ENCODE measurements around the gene HOXC9.

DNA sequence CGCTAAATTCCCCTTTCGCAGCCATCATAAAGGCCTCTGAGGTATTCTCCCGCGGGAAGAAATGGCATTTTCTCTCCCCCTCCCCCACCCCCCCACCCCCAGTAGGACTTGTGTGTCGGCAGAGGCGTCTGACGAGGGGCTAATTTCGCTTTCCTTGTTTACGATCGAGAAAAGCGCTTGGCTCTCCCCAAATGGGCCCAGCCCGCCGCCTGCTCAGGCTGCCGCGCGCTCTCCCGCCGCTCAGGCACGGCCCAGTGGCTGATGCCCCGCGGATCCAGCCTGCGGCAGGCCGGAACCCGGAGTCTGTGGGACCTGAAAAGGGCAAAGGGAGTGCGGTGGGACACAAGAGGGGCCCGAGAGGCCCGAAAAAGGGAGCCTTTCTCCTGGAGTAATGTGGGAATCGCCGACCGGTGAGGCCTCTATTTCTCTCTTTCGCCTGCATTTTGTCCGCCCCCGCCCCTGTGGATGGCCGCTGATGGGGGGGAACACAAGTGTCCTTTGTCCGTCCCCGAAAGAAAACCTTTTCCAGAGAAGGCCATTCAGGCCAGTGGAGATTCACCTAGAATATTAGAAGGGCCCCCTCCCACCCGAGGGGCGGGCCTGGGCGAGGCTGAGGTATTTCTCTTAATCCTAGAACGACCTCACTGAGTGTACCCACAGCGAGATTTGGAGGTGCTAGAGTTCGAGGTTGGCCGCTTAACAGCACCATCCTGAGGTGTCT lies 19.3 kb downstream of the HOXC9 start:
- TF ChIP-seq MAFK (IDR thresholded peaks at IDR 0.05; ENCODE audit: low read depth, low read length): no peak
- TF ChIP-seq, protein P1, sequence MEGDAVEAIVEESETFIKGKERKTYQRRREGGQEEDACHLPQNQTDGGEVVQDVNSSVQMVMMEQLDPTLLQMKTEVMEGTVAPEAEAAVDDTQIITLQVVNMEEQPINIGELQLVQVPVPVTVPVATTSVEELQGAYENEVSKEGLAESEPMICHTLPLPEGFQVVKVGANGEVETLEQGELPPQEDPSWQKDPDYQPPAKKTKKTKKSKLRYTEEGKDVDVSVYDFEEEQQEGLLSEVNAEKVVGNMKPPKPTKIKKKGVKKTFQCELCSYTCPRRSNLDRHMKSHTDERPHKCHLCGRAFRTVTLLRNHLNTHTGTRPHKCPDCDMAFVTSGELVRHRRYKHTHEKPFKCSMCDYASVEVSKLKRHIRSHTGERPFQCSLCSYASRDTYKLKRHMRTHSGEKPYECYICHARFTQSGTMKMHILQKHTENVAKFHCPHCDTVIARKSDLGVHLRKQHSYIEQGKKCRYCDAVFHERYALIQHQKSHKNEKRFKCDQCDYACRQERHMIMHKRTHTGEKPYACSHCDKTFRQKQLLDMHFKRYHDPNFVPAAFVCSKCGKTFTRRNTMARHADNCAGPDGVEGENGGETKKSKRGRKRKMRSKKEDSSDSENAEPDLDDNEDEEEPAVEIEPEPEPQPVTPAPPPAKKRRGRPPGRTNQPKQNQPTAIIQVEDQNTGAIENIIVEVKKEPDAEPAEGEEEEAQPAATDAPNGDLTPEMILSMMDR (conservative IDR thresholded peaks at IDR 0.05; ENCODE audit: low read depth, low read length): no peak
- TF ChIP-seq POLR2A (IDR thresholded peaks at IDR 0.05; ENCODE audit: low read depth, low read length): no peak
- TF ChIP-seq RCOR1 (IDR thresholded peaks at IDR 0.05; ENCODE audit: insufficient replicate concordance, low read length): no peak
- TF ChIP-seq RAD21 (IDR thresholded peaks at IDR 0.05; ENCODE audit: low read length): no peak
- TF ChIP-seq, protein P2, sequence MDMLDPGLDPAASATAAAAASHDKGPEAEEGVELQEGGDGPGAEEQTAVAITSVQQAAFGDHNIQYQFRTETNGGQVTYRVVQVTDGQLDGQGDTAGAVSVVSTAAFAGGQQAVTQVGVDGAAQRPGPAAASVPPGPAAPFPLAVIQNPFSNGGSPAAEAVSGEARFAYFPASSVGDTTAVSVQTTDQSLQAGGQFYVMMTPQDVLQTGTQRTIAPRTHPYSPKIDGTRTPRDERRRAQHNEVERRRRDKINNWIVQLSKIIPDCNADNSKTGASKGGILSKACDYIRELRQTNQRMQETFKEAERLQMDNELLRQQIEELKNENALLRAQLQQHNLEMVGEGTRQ (IDR thresholded peaks at IDR 0.05; ENCODE audit: low read depth, low read length): no peak
- TF ChIP-seq MAZ (IDR thresholded peaks at IDR 0.05; ENCODE audit: borderline replicate concordance, low read depth, low read length): no peak
